Activated CD4-positive, alpha-beta memory T cell treated with anti-CD3 and anti-CD28 coated beads, Interleukin-2, amount 10 ng/mL, durations not matched to agents 7 days and 5 days (primary cell): ENCODE measurements around the gene SLCO3A1. TPM values are rescaled to one million over a fixed set of nuclear protein-coding genes. Genes with fewer than 3 reads are reported as not detected.

Experiments used
- CTCF ChIA-PET: fragments of 350-600 bp; sonication (Branson Sonifier 250); formaldehyde crosslinking; loops from one replicate; lab custom pipeline; 2021; ENCODE audit warnings: antibody characterized with exemption, inconsistent platforms; lab: Charles Lee
- POLR2A ChIA-PET: fragments of 350-600 bp; sonication (Branson Sonifier 250); formaldehyde crosslinking; loops from one replicate; lab custom pipeline; 2021; ENCODE audit warnings: antibody characterized with exemption; lab: Charles Lee
- DNase-seq: peaks from one replicate; pipeline ENCODE4 v3.0.0-alpha.2; 2020
- H3K27ac Mint-ChIP-seq: one replicate; pipeline ENCODE4 v1.8.0; 2021; ENCODE audit warnings: mild to moderate bottlenecking, mixed read lengths
- H3K27me3 Mint-ChIP-seq: one replicate; pipeline ENCODE4 v1.8.0; 2021; ENCODE audit warnings: mixed read lengths
- H3K36me3 Mint-ChIP-seq: one replicate; pipeline ENCODE4 v1.8.0; 2021; ENCODE audit warnings: low read depth, mixed read lengths
- H3K4me1 Mint-ChIP-seq: one replicate; pipeline ENCODE4 v1.8.0; 2021; ENCODE audit warnings: mixed read lengths
- H3K4me3 Mint-ChIP-seq: one replicate; pipeline ENCODE4 v1.8.0; 2021; ENCODE audit warnings: mild to moderate bottlenecking, mixed read lengths
- H3K9me3 Mint-ChIP-seq: one replicate; pipeline ENCODE4 v1.8.0; 2021; ENCODE audit warnings: mixed read lengths
- total RNA-seq, 2 experiments: library from RNA; stranded (reverse); gene quantifications; one replicate each; pipeline ENCODE4 v1.2.3, GENCODE V29; 2021

Gene SLCO3A1
- total RNA-seq, 2 experiments from 2014 or later = 48.8 to 52.6 TPM

GRCh38 chr15:92128788-92129187 is 275.3 kb downstream of the SLCO3A1 start:
- no peak overlapping the region for H3K4me3 Mint-ChIP-seq
- POLR2A ChIA-PET = no interaction called here
- H3K4me1 Mint-ChIP-seq = no peaks in the 10 kb centered on the region
- H3K9me3 Mint-ChIP-seq = no peaks in the 10 kb centered on the region
- CTCF ChIA-PET = no interaction called here
- H3K27ac Mint-ChIP-seq = no peak overlapping the region
- H3K36me3 Mint-ChIP-seq = peaks cover 32% of the 10 kb centered on the region
- DNase-seq = no peak
- no peaks in the 10 kb centered on the region for H3K27me3 Mint-ChIP-seq

- no peak overlapping the region for H3K4me3 Mint-ChIP-seq
- H3K27me3 Mint-ChIP-seq = no peaks in the 10 kb centered on the region
- no peaks in the 10 kb centered on the region for H3K4me1 Mint-ChIP-seq
- no peak for DNase-seq
- no peaks in the 10 kb centered on the region for H3K9me3 Mint-ChIP-seq
- ChIA-PET POLR2A (no interaction called here), CTCF (no interaction called here)
- H3K27ac Mint-ChIP-seq = no peak overlapping the region
- H3K36me3 Mint-ChIP-seq = peaks cover 23% of the 10 kb centered on the region
Observed at GRCh38 chr15:92130244-92130643, 276.7 kb downstream of the SLCO3A1 start.

- no peak overlapping the region for H3K27ac Mint-ChIP-seq
- H3K36me3 Mint-ChIP-seq = peaks cover 28% of the 10 kb centered on the region
- H3K27me3 Mint-ChIP-seq = no peaks in the 10 kb centered on the region
- no peaks in the 10 kb centered on the region for H3K9me3 Mint-ChIP-seq
- no peaks in the 10 kb centered on the region for H3K4me1 Mint-ChIP-seq
- ChIA-PET CTCF (no interaction called here), POLR2A (no interaction called here)
- DNase-seq = no peak
- no peak overlapping the region for H3K4me3 Mint-ChIP-seq
Observed at GRCh38 chr15:92130906-92131305, 277.4 kb downstream of the SLCO3A1 start.

DNA sequence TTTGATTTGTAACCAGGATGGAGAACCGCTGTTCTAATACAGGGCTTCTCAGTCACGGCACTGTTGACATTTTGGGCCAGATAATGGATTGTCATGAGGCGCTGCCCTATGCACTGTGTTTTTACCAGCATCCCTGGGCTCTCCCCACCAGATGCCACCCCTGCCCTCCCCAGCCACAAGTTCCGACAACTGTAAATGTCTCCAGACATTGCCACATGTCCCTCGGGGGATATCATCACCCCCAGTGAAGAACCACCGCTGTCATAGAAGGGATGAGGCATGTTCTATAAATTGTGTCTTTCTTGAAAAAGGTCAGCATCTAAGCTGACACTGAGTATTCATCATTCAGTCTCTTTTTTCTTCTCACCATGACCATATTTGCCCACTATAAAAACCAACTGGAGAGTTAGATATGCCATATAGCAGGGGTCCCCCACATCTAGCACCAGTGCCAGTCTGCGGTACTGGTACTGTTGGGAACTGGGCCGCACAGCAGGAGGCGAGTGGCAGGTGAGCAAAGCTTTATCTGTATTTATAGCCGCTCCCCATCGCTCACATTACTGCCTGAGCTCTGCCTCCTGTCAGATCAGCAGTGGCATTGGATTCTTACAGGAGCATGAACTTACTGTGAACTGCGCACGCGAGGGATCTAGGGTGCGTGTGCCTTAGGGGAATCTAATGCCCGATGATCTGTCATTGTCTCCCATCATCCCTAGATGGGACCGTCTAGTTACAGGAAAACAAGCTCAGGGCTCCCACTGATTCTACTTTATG is 279.7 kb downstream of the SLCO3A1 start:
- CTCF ChIA-PET = interaction anchor here (0.6 kb wide), 1 partner anchor 559 kb away, joined by 3 read pairs; no protein-coding TSS in a partner anchor
- H3K27ac Mint-ChIP-seq = no peak overlapping the region
- DNase-seq = no peak
- H3K27me3 Mint-ChIP-seq = no peaks in the 10 kb centered on the region
- POLR2A ChIA-PET = no interaction called here
- no peaks in the 10 kb centered on the region for H3K4me1 Mint-ChIP-seq
- peaks cover 21% of the 10 kb centered on the region for H3K36me3 Mint-ChIP-seq
- H3K9me3 Mint-ChIP-seq = peaks cover 2% of the 10 kb centered on the region
- no peak overlapping the region for H3K4me3 Mint-ChIP-seq

DNA sequence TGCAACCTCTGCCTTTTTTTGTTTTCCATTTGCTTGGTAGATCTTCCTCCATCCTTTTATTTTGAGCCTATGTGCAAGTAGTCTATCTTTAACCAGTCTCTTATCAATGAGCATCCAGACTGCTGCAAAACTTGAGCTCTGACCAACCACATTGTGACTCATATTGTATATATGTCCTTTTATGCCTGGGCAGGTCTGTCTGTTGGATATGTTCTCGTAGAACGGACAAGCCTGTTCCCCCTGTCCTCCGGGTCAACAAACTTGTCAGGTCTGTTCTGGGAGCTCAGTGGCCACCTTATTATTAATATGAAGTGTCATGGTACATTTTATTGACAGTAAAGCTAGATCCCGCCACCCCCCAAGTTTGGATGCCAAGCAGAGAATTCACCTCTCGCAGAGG is 287.3 kb downstream of the SLCO3A1 start:
- Mint-ChIP-seq H3K4me3 (no peak overlapping the region), H3K9me3 (peaks cover 2% of the 10 kb centered on the region), H3K27ac (no peak overlapping the region), H3K27me3 (no peaks in the 10 kb centered on the region), H3K36me3 (peaks cover 12% of the 10 kb centered on the region), H3K4me1 (no peaks in the 10 kb centered on the region)
- DNase-seq = no peak
- POLR2A ChIA-PET = no interaction called here
- CTCF ChIA-PET = no interaction called here

DNA sequence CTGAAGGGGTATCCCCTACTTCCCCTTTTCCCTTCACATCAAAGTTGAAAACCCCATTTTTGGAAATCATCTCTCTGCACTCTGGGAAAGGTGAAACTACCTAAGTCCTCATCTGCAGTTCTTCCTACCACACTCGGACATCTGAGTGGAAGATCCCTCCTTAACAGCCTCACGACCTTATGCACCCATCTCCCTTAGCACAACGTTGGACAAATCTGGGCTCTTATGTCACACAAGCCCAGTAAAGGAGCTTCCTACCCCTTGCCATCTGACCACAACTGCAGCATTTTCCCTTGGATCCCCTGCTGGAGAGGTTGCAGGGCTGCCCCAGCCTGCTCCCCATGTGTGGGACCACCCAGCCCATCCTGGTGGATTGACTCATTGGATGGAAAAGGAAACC is 288.1 kb downstream of the SLCO3A1 start:
- POLR2A ChIA-PET = no interaction called here

DNA sequence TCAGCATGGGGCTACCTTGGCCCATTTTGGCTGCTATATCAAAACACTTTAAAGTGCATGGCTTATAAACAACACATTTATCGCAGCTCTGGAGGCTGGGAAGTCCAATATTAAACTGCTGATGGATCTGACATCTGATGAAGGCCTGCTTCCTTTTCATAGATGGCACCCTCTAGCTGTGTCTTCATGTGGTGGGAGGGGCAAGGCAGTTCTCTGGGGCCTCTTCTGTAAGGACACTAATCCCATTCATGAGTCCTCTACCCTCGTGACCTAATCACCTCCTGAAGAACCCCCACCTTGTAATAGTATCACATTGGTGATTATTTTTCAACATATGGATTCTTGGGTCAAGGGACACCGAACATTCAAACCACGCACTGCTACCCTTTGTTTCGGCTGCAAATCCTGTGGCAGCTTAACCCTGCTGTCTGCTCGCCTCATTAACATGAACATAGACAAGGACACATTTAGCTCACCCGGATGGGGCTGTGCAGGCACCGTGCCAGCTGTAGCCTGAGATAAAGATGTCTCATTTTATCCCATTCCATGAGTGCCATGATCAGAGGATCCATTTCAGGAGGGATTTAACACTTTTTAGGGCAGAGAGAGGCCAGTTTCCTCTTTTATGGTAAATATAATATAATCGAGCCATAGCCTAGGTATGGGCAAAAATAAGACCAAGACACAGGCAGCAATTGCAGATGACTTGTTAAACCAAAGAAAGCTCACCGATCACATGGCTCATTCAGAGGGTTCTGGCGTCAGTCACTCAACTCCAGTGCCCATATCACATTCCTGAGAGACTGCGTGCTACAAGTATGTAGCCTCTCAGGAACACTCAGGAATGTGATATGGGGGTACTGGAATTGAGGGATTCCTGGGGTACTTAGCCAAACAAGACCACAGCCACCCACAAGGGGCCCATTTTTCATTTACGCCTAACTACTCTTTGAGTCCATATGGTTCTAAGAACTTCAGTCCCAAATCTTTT is 289.0 kb downstream of the SLCO3A1 start:
- no peak overlapping the region for H3K4me3 Mint-ChIP-seq
- H3K27me3 Mint-ChIP-seq = no peaks in the 10 kb centered on the region
- no peaks in the 10 kb centered on the region for H3K9me3 Mint-ChIP-seq
- no peak for DNase-seq
- POLR2A ChIA-PET = no interaction called here
- H3K27ac Mint-ChIP-seq = no peak overlapping the region
- H3K36me3 Mint-ChIP-seq = peaks cover 5% of the 10 kb centered on the region
- CTCF ChIA-PET = no interaction called here
- H3K4me1 Mint-ChIP-seq = no peaks in the 10 kb centered on the region

More for the DNA sequence above, 288.1 kb downstream of the SLCO3A1 start:
- CTCF ChIA-PET = no interaction called here
- DNase-seq = no peak
- Mint-ChIP-seq H3K4me3 (no peak overlapping the region), H3K4me1 (no peaks in the 10 kb centered on the region), H3K36me3 (peaks cover 6% of the 10 kb centered on the region), H3K27me3 (no peaks in the 10 kb centered on the region), H3K27ac (no peak overlapping the region), H3K9me3 (peaks cover 1% of the 10 kb centered on the region)

DNA sequence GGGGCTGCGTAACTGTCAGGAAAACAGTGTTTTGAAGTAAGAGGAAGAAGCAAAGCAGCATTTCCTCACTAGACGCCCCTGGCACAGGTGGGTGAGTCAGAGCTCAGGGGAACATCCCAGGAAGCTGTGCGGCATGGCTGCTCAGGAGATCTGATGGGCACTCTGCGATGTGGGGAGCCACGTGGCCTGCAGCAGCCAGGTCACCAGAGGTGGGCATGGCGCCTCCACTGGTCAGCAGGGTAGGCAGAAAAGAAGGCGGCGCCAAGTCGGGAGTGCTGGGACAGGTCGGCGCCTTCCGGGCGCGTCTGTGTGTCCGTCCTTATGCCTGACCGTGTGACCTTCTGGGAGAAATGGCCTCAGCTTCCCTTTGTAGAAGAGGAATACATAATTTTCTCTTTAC is 290.3 kb downstream of the SLCO3A1 start:
- POLR2A ChIA-PET = no interaction called here
- no peak for DNase-seq

DNA sequence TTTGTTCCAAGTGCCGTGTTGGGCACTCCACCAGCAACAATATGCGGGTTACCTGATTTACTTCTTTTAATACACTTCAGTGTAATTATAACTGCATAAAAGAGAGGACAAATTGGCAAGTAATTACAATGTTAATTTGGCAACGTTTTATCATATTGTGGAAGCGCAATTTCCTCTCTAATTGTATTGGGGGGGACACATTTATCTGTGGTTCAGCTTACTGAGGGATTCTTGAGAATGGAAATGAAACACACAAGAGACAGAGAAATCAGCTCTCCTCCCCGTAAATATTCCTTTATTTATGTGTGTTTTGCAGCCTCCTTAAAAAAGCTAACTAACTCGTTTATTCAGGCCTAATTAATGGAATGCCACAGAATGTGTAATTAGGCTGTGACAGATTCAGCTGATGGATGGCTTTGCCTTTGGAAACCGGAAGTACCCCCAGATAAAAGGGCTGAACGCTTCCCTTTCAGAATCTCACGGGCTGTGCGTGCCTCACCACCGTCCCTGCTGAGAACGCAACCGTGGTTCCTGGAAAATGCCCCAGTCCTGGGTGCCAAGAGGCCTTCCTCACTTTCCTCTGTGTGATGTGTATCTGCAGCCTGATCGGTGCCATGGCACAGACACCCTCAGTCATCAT is 293.1 kb downstream of the SLCO3A1 start:
- H3K27ac Mint-ChIP-seq = no peak overlapping the region
- CTCF ChIA-PET = no interaction called here
- no peaks in the 10 kb centered on the region for H3K9me3 Mint-ChIP-seq
- peaks cover 10% of the 10 kb centered on the region for H3K36me3 Mint-ChIP-seq
- no peaks in the 10 kb centered on the region for H3K27me3 Mint-ChIP-seq
- H3K4me3 Mint-ChIP-seq = no peak overlapping the region
- no peaks in the 10 kb centered on the region for H3K4me1 Mint-ChIP-seq
- POLR2A ChIA-PET = no interaction called here
- no peak for DNase-seq

More for the DNA sequence above, 290.3 kb downstream of the SLCO3A1 start:
- H3K27me3 Mint-ChIP-seq = no peaks in the 10 kb centered on the region
- no peak overlapping the region for H3K4me3 Mint-ChIP-seq
- H3K4me1 Mint-ChIP-seq = no peaks in the 10 kb centered on the region
- CTCF ChIA-PET = no interaction called here
- H3K27ac Mint-ChIP-seq = no peak overlapping the region
- H3K36me3 Mint-ChIP-seq = peaks cover 5% of the 10 kb centered on the region
- H3K9me3 Mint-ChIP-seq = no peaks in the 10 kb centered on the region

- POLR2A ChIA-PET = no interaction called here
- Mint-ChIP-seq H3K4me1 (no peaks in the 10 kb centered on the region), H3K4me3 (no peak overlapping the region), H3K27ac (no peak overlapping the region), H3K9me3 (no peaks in the 10 kb centered on the region), H3K36me3 (peaks cover 19% of the 10 kb centered on the region), H3K27me3 (no peaks in the 10 kb centered on the region)
- DNase-seq = no peak
- CTCF ChIA-PET = interaction anchor here (1.4 kb wide), 1 partner anchor 443 kb away, joined by 3 read pairs; no protein-coding TSS in a partner anchor
Observed at GRCh38 chr15:92149029-92149428, 295.5 kb downstream of the SLCO3A1 start.

GRCh38 chr15:92149465-92149864 is 296.0 kb downstream of the SLCO3A1 start:
- Mint-ChIP-seq H3K9me3 (no peaks in the 10 kb centered on the region), H3K27ac (no peak overlapping the region), H3K36me3 (peaks cover 23% of the 10 kb centered on the region), H3K4me1 (no peaks in the 10 kb centered on the region), H3K4me3 (no peak overlapping the region), H3K27me3 (no peaks in the 10 kb centered on the region)
- ChIA-PET CTCF (interaction anchor here (1.4 kb wide), 1 partner anchor 443 kb away, joined by 3 read pairs; no protein-coding TSS in a partner anchor), POLR2A (no interaction called here)
- no peak for DNase-seq

GRCh38 chr15:92151168-92151567 is 297.7 kb downstream of the SLCO3A1 start:
- Mint-ChIP-seq H3K27ac (no peak overlapping the region), H3K4me1 (no peaks in the 10 kb centered on the region), H3K27me3 (no peaks in the 10 kb centered on the region), H3K36me3 (peaks cover 23% of the 10 kb centered on the region), H3K4me3 (no peak overlapping the region), H3K9me3 (no peaks in the 10 kb centered on the region)
- no peak for DNase-seq
- ChIA-PET POLR2A (no interaction called here), CTCF (no interaction called here)

GRCh38 chr15:92151741-92152140 is 298.2 kb downstream of the SLCO3A1 start:
- ChIA-PET POLR2A (no interaction called here), CTCF (no interaction called here)
- no peak for DNase-seq
- H3K4me1 Mint-ChIP-seq = no peaks in the 10 kb centered on the region
- H3K4me3 Mint-ChIP-seq = no peak overlapping the region
- no peaks in the 10 kb centered on the region for H3K27me3 Mint-ChIP-seq
- H3K9me3 Mint-ChIP-seq = no peaks in the 10 kb centered on the region
- peaks cover 23% of the 10 kb centered on the region for H3K36me3 Mint-ChIP-seq
- no peak overlapping the region for H3K27ac Mint-ChIP-seq
